Measurements from ENCODE around the gene ADGRD2. TPM values are rescaled to one million over a fixed set of nuclear protein-coding genes. Genes with fewer than 3 reads are reported as not detected.
A peak's percentile ranks its signal among the peaks of the same experiment; 100 is the strongest.

The ADGRD2 gene
- total and polyA plus RNA-seq, 2 of the 13 experiments (the other 11 are each of a cell fraction or from before 2014, with no cell fraction given), result not detected

GRCh38 chr9:124411514-124412227 lies 38.6 kb upstream of the ADGRD2 start:
- intact Hi-C loops (cut with micrococcal nuclease; ENCODE audit: unreplicated experiment), result no loop called here
- no peak for TF ChIP-seq DNMT3B (CRISPR knock-in tag; conservative IDR thresholded peaks at IDR 0.05)
- TF ChIP-seq SIN3B (IDR thresholded peaks at IDR 0.05; ENCODE audit: low read length), result no peak
- no peaks in the 10 kb centered on the region for H3K9me3 ChIP-seq (ENCODE audit: low read length)
- H3K4me2 ChIP-seq (ENCODE audit: low read depth, low read length), result no peak overlapping the region
- in situ Hi-C loops (cut with HindIII; ENCODE audit: extremely low pct_ligation_motif_present, low pct_unique_long_range_greater_than_20kb), result no loop called here
- H4K20me1 ChIP-seq (ENCODE audit: insufficient read depth, low read length), result no peaks in the 10 kb centered on the region; the same call in none of the 2 replicates
- H3K36me3 ChIP-seq (replicated peaks in 1 of 2; ENCODE audit: control insufficient read depth in 1 of 2, insufficient read depth in 2 of 2, low read length in 2 of 2), result peaks cover 13 to 62% of the 10 kb centered on the region in 2 experiments
- ATAC-seq (no peak), DNase-seq (ENCODE audit: low spot score) (no peak), FAIRE-seq (no peak)
- no peak overlapping the region for H3K9ac ChIP-seq (ENCODE audit: insufficient read depth, low read depth, low read length)
- H3K27ac ChIP-seq (ENCODE audit: extremely low read length, insufficient read depth, low read length), result no peak overlapping the region
- H3K27me3 ChIP-seq (ENCODE audit: control insufficient read depth in 1 of 2, insufficient read depth in 2 of 2, low read length in 2 of 2), result peaks cover 0 to 6% of the 10 kb centered on the region in 2 experiments; a peak in 1 of 5 replicates
- ChIA-PET CTCF (ENCODE audit: low intra/inter-chr PET ratio, low total read pairs) (no interaction called here), POLR2A (interaction anchor here (2.0 kb wide), 1 partner anchor 21 kb away, joined by 6 read pairs; no protein-coding TSS in a partner anchor)
- H3K4me1 ChIP-seq (ENCODE audit: insufficient read depth, low read length), result peaks cover 32% of the 10 kb centered on the region
- TSS peak; percentile 3 for BruUV-seq (replicated peaks)
- no peak overlapping the region for H2AFZ ChIP-seq (ENCODE audit: low read length)
- H3K4me3 ChIP-seq (replicated peaks in 1 of 3; ENCODE audit: insufficient read depth in 1 of 3, low read depth in 2 of 3, low read length in 3 of 3), result no peak overlapping the region
- H3K79me2 ChIP-seq (ENCODE audit: insufficient read depth, low read length), result peaks cover 46% of the 10 kb centered on the region
- WGBS (ENCODE audit: low lambda C conversion rate), result 97% methylated on average over 5 of the region's 5 CpGs

GRCh38 chr9:124412228-124412575 lies 38.0 kb upstream of the ADGRD2 start:
- H2AFZ ChIP-seq (ENCODE audit: low read length), result no peak overlapping the region
- TF ChIP-seq SP4 (CRISPR knock-in tag; IDR thresholded peaks at IDR 0.05), result no peak
- no peak for TF ChIP-seq SNRNP70 (IDR thresholded peaks at IDR 0.05; ENCODE audit: low read depth, low read length)
- TF ChIP-seq CENPX (CRISPR knock-in tag; IDR thresholded peaks at IDR 0.05), result no peak
- TF ChIP-seq, protein P1, sequence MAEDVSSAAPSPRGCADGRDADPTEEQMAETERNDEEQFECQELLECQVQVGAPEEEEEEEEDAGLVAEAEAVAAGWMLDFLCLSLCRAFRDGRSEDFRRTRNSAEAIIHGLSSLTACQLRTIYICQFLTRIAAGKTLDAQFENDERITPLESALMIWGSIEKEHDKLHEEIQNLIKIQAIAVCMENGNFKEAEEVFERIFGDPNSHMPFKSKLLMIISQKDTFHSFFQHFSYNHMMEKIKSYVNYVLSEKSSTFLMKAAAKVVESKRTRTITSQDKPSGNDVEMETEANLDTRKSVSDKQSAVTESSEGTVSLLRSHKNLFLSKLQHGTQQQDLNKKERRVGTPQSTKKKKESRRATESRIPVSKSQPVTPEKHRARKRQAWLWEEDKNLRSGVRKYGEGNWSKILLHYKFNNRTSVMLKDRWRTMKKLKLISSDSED (CRISPR knock-in tag; IDR thresholded peaks at IDR 0.05), result no peak
- no peak for TF ChIP-seq ZNF205 (CRISPR knock-in tag; IDR thresholded peaks at IDR 0.05)
- no peak for TF ChIP-seq TBL1XR1 (IDR thresholded peaks at IDR 0.05; ENCODE audit: borderline replicate concordance, low read length, partially characterized antibody)
- no peak for TF ChIP-seq DMAP1 (CRISPR knock-in tag; IDR thresholded peaks at IDR 0.05)
- no peak for TF ChIP-seq NONO (IDR thresholded peaks at IDR 0.05)
- TF ChIP-seq NONO (CRISPR knock-in tag; conservative IDR thresholded peaks at IDR 0.05), result no peak
- TF ChIP-seq ZFAT (CRISPR knock-in tag; conservative IDR thresholded peaks at IDR 0.05), result no peak
- TF ChIP-seq RARG (CRISPR knock-in tag; IDR thresholded peaks at IDR 0.05; ENCODE audit: low read depth), result no peak
- no peak for TF ChIP-seq FOXK1 (CRISPR knock-in tag; IDR thresholded peaks at IDR 0.05; ENCODE audit: borderline replicate concordance, low read depth)
- TF ChIP-seq, protein P2, sequence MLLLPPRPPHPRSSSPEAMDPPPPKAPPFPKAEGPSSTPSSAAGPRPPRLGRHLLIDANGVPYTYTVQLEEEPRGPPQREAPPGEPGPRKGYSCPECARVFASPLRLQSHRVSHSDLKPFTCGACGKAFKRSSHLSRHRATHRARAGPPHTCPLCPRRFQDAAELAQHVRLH (CRISPR knock-in tag; IDR thresholded peaks at IDR 0.05; ENCODE audit: borderline replicate concordance, low read depth), result no peak
- intact Hi-C loops (cut with micrococcal nuclease; ENCODE audit: unreplicated experiment) (no loop called here), in situ Hi-C loops (cut with HindIII; ENCODE audit: extremely low pct_ligation_motif_present, low pct_unique_long_range_greater_than_20kb) (no loop called here)
- H3K79me2 ChIP-seq (ENCODE audit: insufficient read depth, low read length), result peaks cover 46% of the 10 kb centered on the region
- H3K36me3 ChIP-seq (replicated peaks in 1 of 2; ENCODE audit: control insufficient read depth in 1 of 2, insufficient read depth in 2 of 2, low read length in 2 of 2), result peaks cover 13 to 57% of the 10 kb centered on the region in 2 experiments
- POLR2A ChIA-PET, result no interaction called here
- H3K4me3 ChIP-seq (replicated peaks in 1 of 3; ENCODE audit: insufficient read depth in 1 of 3, low read depth in 2 of 3, low read length in 3 of 3), result no peak overlapping the region
- WGBS (ENCODE audit: low lambda C conversion rate), result 98% methylated on average over 3 of the region's 3 CpGs
- no peak overlapping the region for H3K9ac ChIP-seq (ENCODE audit: insufficient read depth, low read depth, low read length)
- peaks cover 32% of the 10 kb centered on the region for H3K4me1 ChIP-seq (ENCODE audit: insufficient read depth, low read length)
- DNase-seq (ENCODE audit: low spot score) (no peak), FAIRE-seq (no peak), ATAC-seq (no peak)
- no peaks in the 10 kb centered on the region for H3K9me3 ChIP-seq (ENCODE audit: low read length)
- CTCF ChIA-PET (ENCODE audit: low intra/inter-chr PET ratio, low total read pairs), result no interaction called here
- H3K4me2 ChIP-seq (ENCODE audit: low read depth, low read length), result no peak overlapping the region
- no peaks in the 10 kb centered on the region; the same call in none of the 2 replicates for H4K20me1 ChIP-seq (ENCODE audit: insufficient read depth, low read length)
- peaks cover 0 to 6% of the 10 kb centered on the region in 2 experiments; a peak in 1 of 5 replicates for H3K27me3 ChIP-seq (ENCODE audit: control insufficient read depth in 1 of 2, insufficient read depth in 2 of 2, low read length in 2 of 2)
- no peak overlapping the region for H3K27ac ChIP-seq (ENCODE audit: extremely low read length, insufficient read depth, low read length)
- no TSS peak for BruUV-seq (replicated peaks)

Data from HepG2 (cell line).